Hepatocyte (in vitro differentiated cells): Measurements from ENCODE around the gene ABCA13. TPM values are rescaled to one million over a fixed set of nuclear protein-coding genes. Genes with fewer than 3 reads are reported as not detected.

ENCODE experiments used
- DNase-seq: peaks from one replicate; pipeline ENCODE4 v3.0.0-alpha.2; 2016; ENCODE audit warnings: low spot score
- H2AFZ ChIP-seq: fragments of 200-600 bp; sonication (generic); 2 replicates; pipeline ENCODE4 v1.6.0; 2016; ENCODE audit warnings: antibody characterized with exemption, mild to moderate bottlenecking
- H3K27ac ChIP-seq: fragments of 200-600 bp; sonication (generic); 2 replicates; pipeline ENCODE4 v1.5.1; 2016; ENCODE audit warnings: mild to moderate bottlenecking
- H3K27me3 ChIP-seq: fragments of 200-600 bp; sonication (generic); 2 replicates; pipeline ENCODE4 v1.6.1; 2016
- H3K36me3 ChIP-seq: fragments of 200-600 bp; sonication (generic); replicated peaks from 2 replicates; pipeline ENCODE4 v1.5.1; 2016; ENCODE audit warnings: low read depth; ENCODE audit not compliant: insufficient read depth
- H3K4me1 ChIP-seq: fragments of 200-600 bp; sonication (generic); 2 replicates; pipeline ENCODE4 v1.5.1; 2016; ENCODE audit warnings: mild to moderate bottlenecking, moderate library complexity; ENCODE audit not compliant: insufficient read depth
- H3K4me2 ChIP-seq: fragments of 200-600 bp; sonication (generic); 2 replicates; pipeline ENCODE4 v1.6.0; 2016
- H3K4me3 ChIP-seq: fragments of 200-600 bp; sonication (generic); 2 replicates; pipeline ENCODE4 v1.5.1; 2016; ENCODE audit warnings: mild to moderate bottlenecking
- H3K79me2 ChIP-seq: fragments of 200-600 bp; sonication (generic); 2 replicates; pipeline ENCODE4 v1.6.0; 2017; ENCODE audit warnings: mild to moderate bottlenecking
- H3K9me2 ChIP-seq: fragments of 200-600 bp; sonication (generic); replicated peaks from 2 replicates; pipeline ENCODE4 v1.6.0; 2017; ENCODE audit warnings: mild to moderate bottlenecking; ENCODE audit not compliant: insufficient read depth
- H3K9me3 ChIP-seq: fragments of 200-600 bp; sonication (generic); 2 replicates; pipeline ENCODE4 v1.5.1; 2016; ENCODE audit warnings: low read depth, mild to moderate bottlenecking
- H4K20me1 ChIP-seq: fragments of 200-600 bp; sonication (generic); 2 replicates; pipeline ENCODE4 v1.6.0; 2016; ENCODE audit warnings: mild to moderate bottlenecking; ENCODE audit not compliant: insufficient read depth, poor library complexity, severe bottlenecking
- EZH2 ChIP-seq: fragments of 200-600 bp; sonication (generic); IDR thresholded peaks from 2 replicates; pipeline ENCODE4 v1.6.1; 2016; ENCODE audit warnings: antibody characterized with exemption, mild to moderate bottlenecking, borderline replicate concordance
- EZH2phosphoT487 ChIP-seq: fragments of 200-600 bp; sonication (generic); IDR thresholded peaks from one replicate; pipeline ENCODE4 v1.6.1; 2018; ENCODE audit warnings: antibody characterized with exemption, mild to moderate bottlenecking, low read depth, moderate library complexity; ENCODE audit not compliant: unreplicated experiment, severe bottlenecking
- WGBS: methylation state at CpG from one replicate; pipeline ENCODE4 v1.1.6; 2016; ENCODE audit warnings: low lambda C conversion rate; ENCODE audit errors: missing lambda C conversion rate; 5-methylcytosine and 5-hydroxymethylcytosine counted together
- polyA plus RNA-seq: library from polyadenylated mRNA; unstranded; fragments of >200 nt; fragmentation: Nextera tagmentation; extraction: Ambion mirVana; gene quantifications from 2 replicates; pipeline ENCODE4 v1.2.1, GENCODE V29; 2016
- total RNA-seq: library from RNA; depleted of rRNA; stranded (reverse); fragments of >200 nt; gene quantifications from 2 replicates; pipeline ENCODE4 v1.2.3, GENCODE V29; 2014
- TF ChIP-seq, protein P1 (sequence below): fragments of 200-600 bp; sonication (generic); IDR thresholded peaks from 2 replicates; pipeline ENCODE4 v1.5.1; 2016; ENCODE audit warnings: antibody characterized with exemption, mild to moderate bottlenecking; ENCODE audit not compliant: poor library complexity

ABCA13 gene
- total and polyA plus RNA-seq, 2 experiments from 2014 or later = 0.57 to 2.0 TPM

DNA sequence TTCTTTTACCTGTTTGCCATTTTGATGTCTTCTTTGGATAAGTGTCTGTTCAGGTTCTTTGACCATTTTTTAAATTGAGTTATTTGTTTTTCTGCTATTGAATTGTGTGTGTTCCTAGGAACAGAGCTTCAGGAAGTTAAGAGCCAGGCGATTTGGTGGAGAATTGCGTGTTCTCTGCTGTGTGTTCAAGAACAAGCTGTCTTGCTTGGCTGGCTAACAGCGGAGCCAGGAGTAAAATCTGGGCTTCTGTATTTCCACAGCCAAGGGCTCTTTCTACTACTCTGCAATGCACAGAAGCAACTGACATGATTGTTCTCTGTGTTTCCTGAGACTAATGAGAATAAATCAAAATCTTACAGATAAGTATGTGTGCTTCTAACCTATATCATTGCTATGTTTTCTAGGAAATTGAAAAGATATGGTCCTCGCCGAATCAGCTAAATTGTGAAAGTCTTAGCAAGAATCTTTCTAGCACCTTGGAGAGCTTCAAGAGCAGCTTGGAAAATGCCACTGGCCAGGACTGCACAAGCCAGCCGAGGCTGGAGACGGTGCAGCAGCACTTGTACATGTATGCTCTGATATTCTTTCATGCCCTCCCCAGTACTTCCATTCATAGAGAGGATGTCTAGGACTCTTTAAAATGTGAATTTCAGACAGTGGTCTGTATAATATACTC lies 124.2 kb downstream of the ABCA13 start:
- TF ChIP-seq EZH2 (no peak), EZH2phosphoT487 (no peak)
- TF ChIP-seq, protein P1, sequence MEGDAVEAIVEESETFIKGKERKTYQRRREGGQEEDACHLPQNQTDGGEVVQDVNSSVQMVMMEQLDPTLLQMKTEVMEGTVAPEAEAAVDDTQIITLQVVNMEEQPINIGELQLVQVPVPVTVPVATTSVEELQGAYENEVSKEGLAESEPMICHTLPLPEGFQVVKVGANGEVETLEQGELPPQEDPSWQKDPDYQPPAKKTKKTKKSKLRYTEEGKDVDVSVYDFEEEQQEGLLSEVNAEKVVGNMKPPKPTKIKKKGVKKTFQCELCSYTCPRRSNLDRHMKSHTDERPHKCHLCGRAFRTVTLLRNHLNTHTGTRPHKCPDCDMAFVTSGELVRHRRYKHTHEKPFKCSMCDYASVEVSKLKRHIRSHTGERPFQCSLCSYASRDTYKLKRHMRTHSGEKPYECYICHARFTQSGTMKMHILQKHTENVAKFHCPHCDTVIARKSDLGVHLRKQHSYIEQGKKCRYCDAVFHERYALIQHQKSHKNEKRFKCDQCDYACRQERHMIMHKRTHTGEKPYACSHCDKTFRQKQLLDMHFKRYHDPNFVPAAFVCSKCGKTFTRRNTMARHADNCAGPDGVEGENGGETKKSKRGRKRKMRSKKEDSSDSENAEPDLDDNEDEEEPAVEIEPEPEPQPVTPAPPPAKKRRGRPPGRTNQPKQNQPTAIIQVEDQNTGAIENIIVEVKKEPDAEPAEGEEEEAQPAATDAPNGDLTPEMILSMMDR = no peak
- H4K20me1 ChIP-seq = no peaks in the 10 kb centered on the region
- H3K27ac ChIP-seq = no peak overlapping the region
- H3K9me3 ChIP-seq = no peaks in the 10 kb centered on the region
- H3K79me2 ChIP-seq = no peaks in the 10 kb centered on the region
- no peak overlapping the region for H3K4me3 ChIP-seq
- peak; percentile 15 for DNase-seq
- H3K4me2 ChIP-seq = no peak overlapping the region
- no peak overlapping the region for H2AFZ ChIP-seq
- WGBS = 79% methylated on average over 7 of the region's 7 CpGs
- H3K36me3 ChIP-seq = no peaks in the 10 kb centered on the region
- no peaks in the 10 kb centered on the region for H3K4me1 ChIP-seq
- no peaks in the 10 kb centered on the region for H3K9me2 ChIP-seq
- no peaks in the 10 kb centered on the region for H3K27me3 ChIP-seq

GRCh38 chr7:48296966-48297365 lies 125.7 kb downstream of the ABCA13 start:
- Histone ChIP-seq H3K27ac (no peak overlapping the region), H2AFZ (no peak overlapping the region), H4K20me1 (no peaks in the 10 kb centered on the region), H3K4me3 (no peak overlapping the region), H3K79me2 (no peaks in the 10 kb centered on the region), H3K9me2 (no peaks in the 10 kb centered on the region), H3K36me3 (no peaks in the 10 kb centered on the region), H3K9me3 (no peaks in the 10 kb centered on the region), H3K4me2 (no peak overlapping the region), H3K4me1 (no peaks in the 10 kb centered on the region), H3K27me3 (no peaks in the 10 kb centered on the region)
- TF ChIP-seq EZH2phosphoT487 (no peak), EZH2 (no peak)
- TF ChIP-seq, protein P1 = no peak
- 60% methylated on average over 2 of the region's 2 CpGs for whole genome bisulfite sequencing
- no peak for DNase-seq

DNA sequence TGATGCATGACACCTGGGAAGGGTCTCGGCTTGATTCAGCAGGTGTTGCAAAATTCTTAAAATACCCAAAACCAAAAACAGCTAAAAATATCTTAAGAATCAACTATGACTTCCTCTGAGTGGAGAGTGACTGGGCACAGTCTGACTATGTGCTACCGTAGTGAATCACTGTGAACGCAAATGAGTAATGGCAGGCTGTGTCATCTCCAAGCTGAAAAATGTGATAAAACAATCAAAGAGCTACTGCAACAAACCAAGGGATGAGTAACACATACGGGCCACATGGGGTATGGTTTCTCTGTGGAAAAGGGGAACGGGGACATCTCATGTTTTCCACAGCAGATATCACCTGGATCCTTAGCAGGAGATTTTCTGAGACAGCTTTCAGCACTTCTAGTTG lies 127.5 kb downstream of the ABCA13 start:
- H4K20me1 ChIP-seq = no peaks in the 10 kb centered on the region
- no peaks in the 10 kb centered on the region for H3K9me2 ChIP-seq
- WGBS = 81% methylated on average over 5 of the region's 5 CpGs
- H2AFZ ChIP-seq = no peak overlapping the region
- H3K27ac ChIP-seq = no peak overlapping the region
- H3K9me3 ChIP-seq = no peaks in the 10 kb centered on the region
- no peaks in the 10 kb centered on the region for H3K27me3 ChIP-seq
- H3K4me3 ChIP-seq = no peak overlapping the region
- H3K4me2 ChIP-seq = no peak overlapping the region
- H3K4me1 ChIP-seq = no peaks in the 10 kb centered on the region
- TF ChIP-seq EZH2 = no peak
- TF ChIP-seq, protein P1 = no peak
- TF ChIP-seq EZH2phosphoT487 = no peak
- H3K79me2 ChIP-seq = no peaks in the 10 kb centered on the region
- no peaks in the 10 kb centered on the region for H3K36me3 ChIP-seq
- DNase-seq = no peak
